LNCAP (cell line): Measurements from ENCODE around the gene ABCC10.

Source experiments
- TF ChIP-seq, protein P1 (sequence below): fragments of 450-650 bp; IDR thresholded peaks from 2 replicates; pipeline ENCODE4 v1.5.1; 2017; ENCODE audit warnings: mild to moderate bottlenecking

The ABCC10 gene

GRCh38 chr6:43402820-43403219, 24.5 kb upstream of the ABCC10 start:
- TF ChIP-seq, protein P1, sequence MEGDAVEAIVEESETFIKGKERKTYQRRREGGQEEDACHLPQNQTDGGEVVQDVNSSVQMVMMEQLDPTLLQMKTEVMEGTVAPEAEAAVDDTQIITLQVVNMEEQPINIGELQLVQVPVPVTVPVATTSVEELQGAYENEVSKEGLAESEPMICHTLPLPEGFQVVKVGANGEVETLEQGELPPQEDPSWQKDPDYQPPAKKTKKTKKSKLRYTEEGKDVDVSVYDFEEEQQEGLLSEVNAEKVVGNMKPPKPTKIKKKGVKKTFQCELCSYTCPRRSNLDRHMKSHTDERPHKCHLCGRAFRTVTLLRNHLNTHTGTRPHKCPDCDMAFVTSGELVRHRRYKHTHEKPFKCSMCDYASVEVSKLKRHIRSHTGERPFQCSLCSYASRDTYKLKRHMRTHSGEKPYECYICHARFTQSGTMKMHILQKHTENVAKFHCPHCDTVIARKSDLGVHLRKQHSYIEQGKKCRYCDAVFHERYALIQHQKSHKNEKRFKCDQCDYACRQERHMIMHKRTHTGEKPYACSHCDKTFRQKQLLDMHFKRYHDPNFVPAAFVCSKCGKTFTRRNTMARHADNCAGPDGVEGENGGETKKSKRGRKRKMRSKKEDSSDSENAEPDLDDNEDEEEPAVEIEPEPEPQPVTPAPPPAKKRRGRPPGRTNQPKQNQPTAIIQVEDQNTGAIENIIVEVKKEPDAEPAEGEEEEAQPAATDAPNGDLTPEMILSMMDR, result no peak

GRCh38 chr6:43405354-43405753, 22.0 kb upstream of the ABCC10 start:
- TF ChIP-seq, protein P1, result no peak

- TF ChIP-seq, protein P1, result no peak
These were observed 20.0 kb upstream of the ABCC10 start for GRCh38 chr6:43407296-43407695.

GRCh38 chr6:43408259-43408658, 19.1 kb upstream of the ABCC10 start:
- TF ChIP-seq, protein P1, result no peak

GRCh38 chr6:43412541-43412940, 14.8 kb upstream of the ABCC10 start:
- TF ChIP-seq, protein P1, result no peak

DNA sequence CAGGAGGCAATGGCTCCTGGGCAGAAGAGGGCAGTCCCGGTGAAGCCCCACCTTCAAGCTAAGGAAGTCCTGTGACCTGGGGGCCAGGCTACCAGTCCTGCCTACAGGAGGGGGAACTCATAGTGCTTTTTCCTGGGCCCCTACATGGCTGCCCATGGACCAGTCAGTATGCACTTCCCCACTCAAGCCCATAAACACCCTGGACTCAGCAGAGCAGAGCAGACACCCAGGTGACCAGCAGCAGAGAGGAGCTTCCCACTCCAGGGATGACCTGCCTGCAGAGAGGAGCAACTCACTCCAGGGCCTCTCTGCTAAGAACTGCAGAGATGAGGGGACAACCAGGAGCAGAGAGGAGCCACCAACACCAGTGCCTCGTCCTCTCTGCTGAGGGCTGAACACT, 14.3 kb upstream of the ABCC10 start:
- TF ChIP-seq, protein P1, result no peak

DNA sequence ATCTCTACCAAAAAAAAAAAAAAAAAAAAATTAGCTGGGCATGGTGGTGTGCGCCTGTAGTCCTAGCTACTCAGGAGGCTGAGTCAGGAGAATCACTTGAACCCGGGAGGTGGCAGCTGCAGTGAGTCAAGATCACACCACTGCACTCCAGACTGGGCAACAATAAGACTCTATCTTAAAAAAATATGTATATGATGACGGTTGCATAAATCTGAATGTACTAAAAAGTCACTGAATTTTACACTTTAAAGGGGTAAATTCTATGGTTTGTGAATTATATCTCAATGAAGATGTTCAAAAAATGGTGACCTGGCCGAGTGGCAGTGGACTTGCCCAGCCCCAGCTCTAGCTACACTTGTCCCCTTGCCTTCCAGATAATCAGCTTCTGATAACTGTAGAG, 10.4 kb upstream of the ABCC10 start:
- TF ChIP-seq, protein P1, result no peak

GRCh38 chr6:43420012-43420709, 7.2 kb upstream of the ABCC10 start:
- TF ChIP-seq, protein P1, result no peak
